K562 (cell line): Measurements from ENCODE around the gene ZNF346. TPM values are rescaled to one million over a fixed set of nuclear protein-coding genes. Genes with fewer than 3 reads are reported as not detected.

Experiments used
- GATAD2A ChIP-seq: fragments of 450-650 bp; IDR thresholded peaks from 2 replicates; pipeline ENCODE4 v1.6.1; 2017
- GTF2F1 ChIP-seq: IDR thresholded peaks from 2 replicates; pipeline ENCODE4 v1.6.1; 2011; ENCODE audit warnings: low read depth, low read length, improper control_type of control experiment
- HNRNPLL ChIP-seq: fragments of 200-400 bp; formaldehyde crosslinking; IDR thresholded peaks from 2 replicates; pipeline ENCODE4 v1.6.1; 2017; ENCODE audit warnings: low read length, low read depth, mild to moderate bottlenecking; ENCODE audit not compliant: poor library complexity, severe bottlenecking
- NCOR1 ChIP-seq: fragments of 450-650 bp; IDR thresholded peaks from 2 replicates; pipeline ENCODE4 v1.6.1; 2016; ENCODE audit warnings: mild to moderate bottlenecking, moderate library complexity
- NFRKB ChIP-seq: fragments of 450-650 bp; IDR thresholded peaks from 2 replicates; pipeline ENCODE4 v1.6.1; 2016; ENCODE audit warnings: low read depth
- NUFIP1 ChIP-seq: fragments of 450-650 bp; IDR thresholded peaks from 2 replicates; pipeline ENCODE4 v1.6.1; 2018; ENCODE audit not compliant: partially characterized antibody
- PHF8 ChIP-seq: fragments of 200-600 bp; sonication (generic); IDR thresholded peaks from 2 replicates; pipeline ENCODE4 v1.6.1; 2012; ENCODE audit warnings: mixed run types, mild to moderate bottlenecking, inconsistent platforms, low read length, moderate library complexity, borderline replicate concordance
- POLR3G ChIP-seq: IDR thresholded peaks from 2 replicates; pipeline ENCODE4 v1.6.1; 2011; ENCODE audit not compliant: insufficient read length, insufficient replicate concordance; ENCODE audit errors: extremely low read depth
- PTTG1 ChIP-seq: fragments of 450-650 bp; IDR thresholded peaks from 2 replicates; pipeline ENCODE4 v1.6.1; 2016; ENCODE audit warnings: low read depth, mild to moderate bottlenecking, missing genetic modification characterization, missing compliant biosample characterization
- SIN3A ChIP-seq, 2 experiments: fragments of 150-350 bp in 1 of 2; IDR thresholded peaks; 2 replicates each; pipeline ENCODE4 v1.6.1; 2011 to 2016; ENCODE audit warnings: borderline replicate concordance in 2 of 2, low read depth in 2 of 2, low read length in 2 of 2, mild to moderate bottlenecking in 2 of 2, moderate library complexity in 2 of 2; ENCODE audit not compliant: control insufficient read depth in 1 of 2
- SP2 ChIP-seq: IDR thresholded peaks from 2 replicates; pipeline ENCODE4 v1.6.1; 2011; ENCODE audit warnings: mild to moderate bottlenecking, low read depth, low read length, moderate library complexity; ENCODE audit not compliant: poor library complexity, severe bottlenecking; ENCODE audit errors: extremely low read depth
- TOE1 ChIP-seq, 2 experiments: fragments of 450-650 bp in 1 of 2; sonication (generic) in 1 of 2; formaldehyde crosslinking in 1 of 2; IDR thresholded peaks; 2 replicates each; pipeline versions ENCODE4 v1.7.1 to v1.8.0; 2016 to 2022; ENCODE audit warnings: borderline replicate concordance in 2 of 2, mild to moderate bottlenecking in 2 of 2, antibody characterized with exemption in 1 of 2, inconsistent platforms in 1 of 2, low read depth in 1 of 2, missing genetic modification reagents in 1 of 2, moderate library complexity in 1 of 2
- YY1 ChIP-seq, 3 experiments: IDR thresholded peaks; 2 replicates each; pipeline ENCODE4 v1.6.1; 2011; ENCODE audit warnings: low read length in 2 of 3, mild to moderate bottlenecking in 2 of 3, moderate library complexity in 2 of 3, borderline replicate concordance in 1 of 3, control low read depth in 1 of 3, low read depth in 1 of 3; ENCODE audit not compliant: insufficient read depth in 3 of 3, insufficient replicate concordance in 2 of 3, control insufficient read depth in 1 of 3, insufficient read length in 1 of 3; ENCODE audit errors: extremely low read depth in 1 of 3
- ZFP1 ChIP-seq: fragments of 450-650 bp; formaldehyde crosslinking; IDR thresholded peaks from 2 replicates; pipeline ENCODE4 v1.4.0; 2020; ENCODE audit warnings: mild to moderate bottlenecking, mixed read lengths
- ZNF124 ChIP-seq: sonication (generic); formaldehyde crosslinking; IDR thresholded peaks from 2 replicates; pipeline ENCODE4 v1.8.1; 2022; ENCODE audit warnings: missing genetic modification reagents
- ZNF589 ChIP-seq: fragments of 200-800 bp; sonication (Bioruptor generic); IDR thresholded peaks from 2 replicates; pipeline ENCODE4 v1.6.1; 2016; ENCODE audit warnings: low read depth, missing genetic modification characterization, missing compliant biosample characterization
- ZNF707 ChIP-seq: fragments of 250-450 bp; sonication (Bioruptor Pico); conservative IDR thresholded peaks from 2 replicates; pipeline ENCODE4 v1.8.0; 2022; ENCODE audit warnings: inconsistent platforms, mild to moderate bottlenecking, moderate library complexity
- ZSCAN32 ChIP-seq: fragments of 450-650 bp; formaldehyde crosslinking; IDR thresholded peaks from 2 replicates; pipeline ENCODE4 v1.4.0; 2020; ENCODE audit warnings: mild to moderate bottlenecking, moderate library complexity
- polyA plus RNA-seq, 8 experiments: library from polyadenylated mRNA; depleted of rRNA in 4 of 8; stranded (reverse) in 5 of 8; unstranded in 3 of 8; fragments of >200 nt; fragmentation: Nextera tagmentation in 2 of 8; fragmentation: Illumina TruSeq in 1 of 8; extraction: Ambion mirVana in 2 of 8; extraction: Trizol in 1 of 8; gene quantifications; 2 replicates each; pipeline versions ENCODE4 v1.2.1 to v1.2.3, GENCODE V29; 2011 to 2014; ENCODE audit warnings: inconsistent platforms in 1 of 8, missing spikeins in 1 of 8
- total RNA-seq, 7 experiments: library from RNA; depleted of rRNA in 6 of 7; stranded (reverse); fragments of >200 nt in 6 of 7; fragmentation: Illumina TruSeq in 2 of 7; extraction: Trizol in 2 of 7; gene quantifications; 2 replicates each; pipeline versions ENCODE4 v1.2.1 to v1.2.3, GENCODE V29; 2011 to 2021; ENCODE audit warnings: low replicate concordance in 1 of 7
- TF ChIP-seq, protein P1 (sequence below): fragments of 250-450 bp; sonication (Bioruptor Pico); IDR thresholded peaks from 2 replicates; pipeline ENCODE4 v1.6.1; 2021; ENCODE audit warnings: mild to moderate bottlenecking
- TF ChIP-seq, protein P2 (sequence below): sonication (generic); formaldehyde crosslinking; IDR thresholded peaks from 2 replicates; pipeline ENCODE4 v1.8.0; 2022; ENCODE audit warnings: mild to moderate bottlenecking, missing genetic modification reagents, borderline replicate concordance

ZNF346 gene
- total and polyA plus RNA-seq, 9 of the 15 experiments (the other 6 are each of a cell fraction or from before 2014, with no cell fraction given) = 5.0 to 25.1 (median 20.1) TPM

DNA sequence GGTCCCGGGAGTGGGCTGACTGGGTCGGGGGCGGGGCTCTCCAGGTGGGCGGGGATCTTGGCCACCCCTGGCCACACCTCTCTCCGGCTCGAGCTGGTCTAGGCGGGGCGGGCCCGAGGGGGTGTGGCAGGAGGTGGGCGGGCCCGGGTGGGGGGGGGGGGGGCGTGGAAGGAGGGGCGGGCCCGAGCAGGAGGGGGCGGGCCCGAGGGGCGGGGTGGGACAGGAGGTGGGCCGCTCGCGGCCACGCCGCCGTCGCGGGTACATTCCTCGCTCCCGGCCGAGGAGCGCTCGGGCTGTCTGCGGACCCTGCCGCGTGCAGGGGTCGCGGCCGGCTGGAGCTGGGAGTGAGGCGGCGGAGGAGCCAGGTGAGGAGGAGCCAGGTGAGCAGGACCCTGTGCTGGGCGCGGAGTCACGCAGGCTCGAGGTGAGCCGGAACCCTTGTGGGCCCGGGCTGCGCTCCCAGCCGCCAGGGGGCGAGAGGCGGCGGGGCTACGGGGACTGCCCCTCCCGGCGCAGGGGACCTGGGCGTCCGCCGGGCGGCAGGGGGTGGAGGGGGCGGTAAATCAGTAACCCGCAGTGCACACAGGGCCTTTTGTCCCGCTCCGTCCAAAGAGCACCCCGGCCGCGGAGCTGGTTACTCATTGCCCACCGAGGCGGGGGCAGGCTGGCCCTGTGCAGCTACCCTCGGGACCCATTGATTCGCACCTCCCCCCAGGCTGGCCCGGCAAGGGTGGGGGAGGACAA lies 64.3 kb downstream of the ZNF346 start, which contains the start of gene FGFR4 (continued):
- TF ChIP-seq YY1 (IDR thresholded peaks at IDR 0.05; ENCODE audit: borderline replicate concordance in 1 of 3, control insufficient read depth in 1 of 3, extremely low read depth in 1 of 3, insufficient read depth in 3 of 3, insufficient read length in 1 of 3, insufficient replicate concordance in 2 of 3, low read depth in 1 of 3, low read length in 2 of 3) (peak in 2 of 3 experiments; percentile 21 to 39), TOE1 (IDR thresholded peaks at IDR 0.05; ENCODE audit: borderline replicate concordance) (peak; percentile 68; the same call in 1 of the 2 replicates), TOE1 (CRISPR knock-in tag; IDR thresholded peaks at IDR 0.05; ENCODE audit: borderline replicate concordance, low read depth) (no peak; the same call in 1 of the 2 replicates), SIN3A (IDR thresholded peaks at IDR 0.05; ENCODE audit: borderline replicate concordance in 2 of 2, control insufficient read depth in 1 of 2, low read depth in 2 of 2, low read length in 2 of 2) (peak in 1 of 2 experiments; percentile 84; a peak in 2 of 4 replicates), ZSCAN32 (CRISPR knock-in tag) (no peak), ZNF124 (no peak), ZFP1 (CRISPR knock-in tag) (no peak), PHF8 (peak; percentile 77; the same call in 1 of the 2 replicates), POLR3G (no peak), NCOR1 (no peak), SP2 (no peak), GTF2F1 (no peak), NFRKB (no peak), ZNF707 (CRISPR knock-in tag) (no peak), ZNF589 (no peak), GATAD2A (0 out of 2 replicates have a peak, but pooled peaks have one; percentile 51), NUFIP1 (peak; percentile 43), HNRNPLL (no peak), PTTG1 (tag) (no peak)
- TF ChIP-seq, protein P1, sequence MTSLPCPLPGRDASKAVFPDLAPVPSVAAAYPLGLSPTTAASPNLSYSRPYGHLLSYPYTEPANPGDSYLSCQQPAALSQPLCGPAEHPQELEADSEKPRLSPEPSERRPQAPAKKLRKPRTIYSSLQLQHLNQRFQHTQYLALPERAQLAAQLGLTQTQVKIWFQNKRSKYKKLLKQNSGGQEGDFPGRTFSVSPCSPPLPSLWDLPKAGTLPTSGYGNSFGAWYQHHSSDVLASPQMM (CRISPR knock-in tag) = no peak
- TF ChIP-seq, protein P2, sequence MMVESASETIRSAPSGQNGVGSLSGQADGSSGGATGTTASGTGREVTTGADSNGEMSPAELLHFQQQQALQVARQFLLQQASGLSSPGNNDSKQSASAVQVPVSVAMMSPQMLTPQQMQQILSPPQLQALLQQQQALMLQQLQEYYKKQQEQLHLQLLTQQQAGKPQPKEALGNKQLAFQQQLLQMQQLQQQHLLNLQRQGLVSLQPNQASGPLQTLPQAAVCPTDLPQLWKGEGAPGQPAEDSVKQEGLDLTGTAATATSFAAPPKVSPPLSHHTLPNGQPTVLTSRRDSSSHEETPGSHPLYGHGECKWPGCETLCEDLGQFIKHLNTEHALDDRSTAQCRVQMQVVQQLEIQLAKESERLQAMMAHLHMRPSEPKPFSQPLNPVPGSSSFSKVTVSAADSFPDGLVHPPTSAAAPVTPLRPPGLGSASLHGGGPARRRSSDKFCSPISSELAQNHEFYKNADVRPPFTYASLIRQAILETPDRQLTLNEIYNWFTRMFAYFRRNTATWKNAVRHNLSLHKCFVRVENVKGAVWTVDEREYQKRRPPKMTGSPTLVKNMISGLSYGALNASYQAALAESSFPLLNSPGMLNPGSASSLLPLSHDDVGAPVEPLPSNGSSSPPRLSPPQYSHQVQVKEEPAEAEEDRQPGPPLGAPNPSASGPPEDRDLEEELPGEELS (CRISPR knock-in tag) = 0 out of 2 replicates have a peak, but pooled peaks have one; percentile 48
